Loucy (cell line): Measurements from ENCODE around the gene HHATL.

Experiments used
- CTCF ChIP-seq: fragments of 200-600 bp; sonication (generic); conservative IDR thresholded peaks from 2 replicates; pipeline ENCODE4 v1.5.1; 2014; ENCODE audit warnings: mild to moderate bottlenecking, antibody characterized with exemption, low read length
- EZH2phosphoT487 ChIP-seq: fragments of 200-600 bp; IDR thresholded peaks from 2 replicates; pipeline ENCODE4 v1.6.1; 2018; ENCODE audit warnings: antibody characterized with exemption, mild to moderate bottlenecking, moderate library complexity, borderline replicate concordance

GRCh38 chr3:42728668-42729364, 26.2 kb upstream of the HHATL start:
- TF ChIP-seq EZH2phosphoT487 (no peak), CTCF (no peak)
